WERI-Rb-1 (cell line): ENCODE data around the gene PROM2.

Experiments
- DNase-seq: peaks from one replicate; pipeline ENCODE4 v3.0.0-alpha.2; 2020
- H3K27ac ChIP-seq: fragments of 250-450 bp; sonication (Bioruptor Pico); 2 replicates; pipeline ENCODE4 v1.5.1; 2020; ENCODE audit warnings: mild to moderate bottlenecking, moderate library complexity
- H3K27me3 ChIP-seq: fragments of 250-450 bp; sonication (Bioruptor Pico); 2 replicates; pipeline ENCODE4 v1.5.1; 2021; ENCODE audit warnings: mild to moderate bottlenecking, low read depth, moderate library complexity; ENCODE audit not compliant: insufficient read depth, severe bottlenecking
- H3K36me3 ChIP-seq: fragments of 250-450 bp; sonication (Bioruptor Pico); 2 replicates; pipeline ENCODE4 v1.5.1; 2020; ENCODE audit warnings: mild to moderate bottlenecking, moderate library complexity
- H3K4me3 ChIP-seq: 2 replicates; pipeline ENCODE4 v1.5.1; 2011; ENCODE audit warnings: low read depth, mild to moderate bottlenecking, control low read depth, low read length
- H3K9me3 ChIP-seq: fragments of 250-450 bp; sonication (Bioruptor Pico); 2 replicates; pipeline ENCODE4 v1.5.1; 2021; ENCODE audit warnings: mild to moderate bottlenecking, moderate library complexity; ENCODE audit not compliant: severe bottlenecking
- CTCF ChIP-seq: IDR thresholded peaks from 2 replicates; pipeline ENCODE4 v1.5.1; 2011; ENCODE audit warnings: low read depth, mild to moderate bottlenecking, control low read depth, inconsistent platforms, low read length

Gene PROM2

GRCh38 chr2:95325590-95326432 is 51.6 kb downstream of the PROM2 start:
- TF ChIP-seq CTCF = no peak
- DNase-seq = no peak
- Histone ChIP-seq H3K27ac (no peak overlapping the region), H3K4me3 (no peak overlapping the region), H3K36me3 (no peaks in the 10 kb centered on the region), H3K9me3 (no peaks in the 10 kb centered on the region), H3K27me3 (no peaks in the 10 kb centered on the region)

- no peak overlapping the region for H3K4me3 ChIP-seq
- no peaks in the 10 kb centered on the region for H3K36me3 ChIP-seq
- H3K27ac ChIP-seq = no peak overlapping the region
- no peak for TF ChIP-seq CTCF
- no peaks in the 10 kb centered on the region for H3K27me3 ChIP-seq
- DNase-seq = no peak
- H3K9me3 ChIP-seq = no peaks in the 10 kb centered on the region
Observed at GRCh38 chr2:95326433-95327140, 52.3 kb downstream of the PROM2 start.

GRCh38 chr2:95327861-95328260 is 53.6 kb downstream of the PROM2 start:
- Histone ChIP-seq H3K27ac (no peak overlapping the region), H3K36me3 (no peaks in the 10 kb centered on the region), H3K27me3 (no peaks in the 10 kb centered on the region), H3K9me3 (no peaks in the 10 kb centered on the region), H3K4me3 (no peak overlapping the region)
- DNase-seq = no peak
- TF ChIP-seq CTCF = no peak

GRCh38 chr2:95328358-95329125 is 54.3 kb downstream of the PROM2 start:
- no peak for DNase-seq
- Histone ChIP-seq H3K9me3 (no peaks in the 10 kb centered on the region), H3K27ac (no peak overlapping the region), H3K36me3 (no peaks in the 10 kb centered on the region), H3K4me3 (no peak overlapping the region), H3K27me3 (no peaks in the 10 kb centered on the region)
- TF ChIP-seq CTCF = no peak

- Histone ChIP-seq H3K27ac (no peak overlapping the region), H3K27me3 (no peaks in the 10 kb centered on the region), H3K36me3 (no peaks in the 10 kb centered on the region), H3K9me3 (no peaks in the 10 kb centered on the region), H3K4me3 (no peak overlapping the region)
- no peak for TF ChIP-seq CTCF
- DNase-seq = no peak
Observed at GRCh38 chr2:95329401-95329800, 55.2 kb downstream of the PROM2 start.
